HepG2 (cell line): Measurements from ENCODE around the gene ABHD17A. TPM values are rescaled to one million over a fixed set of nuclear protein-coding genes. Genes with fewer than 3 reads are reported as not detected.

Experiments used
- CBX2 ChIP-seq, 2 experiments: fragments of 200-600 bp in 1 of 2; sonication (generic); formaldehyde crosslinking in 1 of 2; IDR thresholded peaks; 2 replicates each; pipeline versions ENCODE4 v1.7.0 to v1.8.1; 2018 to 2022; ENCODE audit warnings: low read depth in 2 of 2, low read length in 1 of 2, mild to moderate bottlenecking in 1 of 2, missing genetic modification reagents in 1 of 2
- DNMT1 ChIP-seq: sonication (generic); formaldehyde crosslinking; IDR thresholded peaks from 2 replicates; pipeline ENCODE4 v1.5.1; 2020; ENCODE audit warnings: mild to moderate bottlenecking, missing genetic modification reagents
- GATAD2A ChIP-seq: IDR thresholded peaks from 2 replicates; pipeline ENCODE4 v1.6.1; 2016
- NCOR1 ChIP-seq: fragments of 200-600 bp; sonication (generic); IDR thresholded peaks from 2 replicates; pipeline ENCODE4 v1.7.0; 2017; ENCODE audit warnings: antibody characterized with exemption, low read length, borderline replicate concordance
- NR2F2 ChIP-seq: IDR thresholded peaks from 2 replicates; pipeline ENCODE4 v1.6.1; 2012; ENCODE audit warnings: low read depth, inconsistent platforms, borderline replicate concordance
- NR2F6 ChIP-seq, 2 experiments: IDR thresholded peaks; 2 replicates each; pipeline ENCODE4 v1.6.1; 2016; ENCODE audit warnings: antibody characterized with exemption in 1 of 2, mild to moderate bottlenecking in 1 of 2
- PAF1 ChIP-seq: IDR thresholded peaks from 2 replicates; pipeline ENCODE4 v1.6.1; 2016; ENCODE audit warnings: missing genetic modification reagents, missing compliant biosample characterization
- REPIN1 ChIP-seq: sonication (generic); formaldehyde crosslinking; IDR thresholded peaks from 2 replicates; pipeline ENCODE4 v1.8.0; 2022; ENCODE audit warnings: missing genetic modification reagents, low read depth, mild to moderate bottlenecking, borderline replicate concordance
- RORA ChIP-seq: sonication (generic); formaldehyde crosslinking; IDR thresholded peaks from 2 replicates; pipeline ENCODE4 v1.5.0; 2020; ENCODE audit warnings: mild to moderate bottlenecking, missing genetic modification reagents, moderate library complexity
- SOX5 ChIP-seq: IDR thresholded peaks from 2 replicates; pipeline ENCODE4 v1.6.1; 2016; ENCODE audit warnings: borderline replicate concordance
- SRY ChIP-seq: sonication (generic); formaldehyde crosslinking; IDR thresholded peaks from 2 replicates; pipeline ENCODE4 v1.8.0; 2022; ENCODE audit warnings: mild to moderate bottlenecking, missing genetic modification reagents
- ZFAT ChIP-seq: sonication (generic); formaldehyde crosslinking; conservative IDR thresholded peaks from 2 replicates; pipeline ENCODE4 v1.8.1; 2023; ENCODE audit warnings: missing genetic modification reagents, inconsistent platforms
- ZFP37 ChIP-seq: sonication (generic); formaldehyde crosslinking; IDR thresholded peaks from 2 replicates; pipeline ENCODE4 v1.4.0; 2020; ENCODE audit warnings: missing genetic modification reagents, borderline replicate concordance
- ZNF446 ChIP-seq: sonication (generic); formaldehyde crosslinking; IDR thresholded peaks from 2 replicates; pipeline ENCODE4 v1.5.0; 2020; ENCODE audit warnings: mild to moderate bottlenecking, missing genetic modification reagents
- ZNF562 ChIP-seq: sonication (generic); formaldehyde crosslinking; IDR thresholded peaks from 2 replicates; pipeline ENCODE4 v1.8.0; 2022; ENCODE audit warnings: missing genetic modification reagents, borderline replicate concordance
- ZNF788 ChIP-seq: sonication (generic); formaldehyde crosslinking; IDR thresholded peaks from 2 replicates; pipeline ENCODE4 v1.5.0; 2020; ENCODE audit warnings: mild to moderate bottlenecking, missing genetic modification reagents, borderline replicate concordance
- ZSCAN31 ChIP-seq: sonication (generic); formaldehyde crosslinking; IDR thresholded peaks from 2 replicates; pipeline ENCODE4 v1.5.0; 2020; ENCODE audit warnings: low read depth, mild to moderate bottlenecking, missing genetic modification reagents
- polyA plus RNA-seq, 8 experiments: library from polyadenylated mRNA; depleted of rRNA in 3 of 8; stranded (reverse) in 7 of 8; unstranded in 1 of 8; fragments of >200 nt; fragmentation: Illumina TruSeq in 4 of 8; extraction: Trizol in 4 of 8; gene quantifications; 2 replicates each; pipeline versions ENCODE4 v1.2.1 to v1.2.3, GENCODE V29; 2011 to 2016; ENCODE audit warnings: low read depth in 4 of 8, missing spikeins in 1 of 8, mixed read lengths in 1 of 8; ENCODE audit not compliant: insufficient read depth in 1 of 8
- total RNA-seq, 5 experiments: library from RNA; depleted of rRNA; stranded (reverse); fragments of >200 nt; fragmentation: Illumina TruSeq; extraction: Trizol; gene quantifications; 2 replicates each; pipeline ENCODE4 v1.2.3, GENCODE V29; 2016; ENCODE audit warnings: low read depth in 1 of 5
- TF ChIP-seq, protein P1 (sequence below): sonication (generic); formaldehyde crosslinking; IDR thresholded peaks from 2 replicates; pipeline ENCODE4 v1.5.0; 2020; ENCODE audit warnings: mild to moderate bottlenecking, missing genetic modification reagents
- TF ChIP-seq, protein P2 (sequence below): IDR thresholded peaks from 2 replicates; pipeline ENCODE4 v1.6.1; 2016; ENCODE audit warnings: missing biosample characterization, missing genetic modification reagents, low read depth
- TF ChIP-seq, protein P3 (sequence below): sonication (generic); formaldehyde crosslinking; conservative IDR thresholded peaks from 2 replicates; pipeline ENCODE4 v1.5.0; 2020; ENCODE audit warnings: missing genetic modification reagents
- TF ChIP-seq, protein P4 (sequence below): sonication (generic); formaldehyde crosslinking; IDR thresholded peaks from 2 replicates; pipeline ENCODE4 v1.8.0; 2022; ENCODE audit warnings: mild to moderate bottlenecking, missing genetic modification reagents; ENCODE audit not compliant: insufficient replicate concordance
- TF ChIP-seq, protein P5 (sequence below): sonication (generic); formaldehyde crosslinking; IDR thresholded peaks from 2 replicates; pipeline ENCODE4 v1.8.0; 2022; ENCODE audit warnings: mild to moderate bottlenecking, missing genetic modification reagents, borderline replicate concordance

ABHD17A gene
- total and polyA plus RNA-seq, 2 of the 13 experiments (the other 11 are each of a cell fraction or from before 2014, with no cell fraction given): 27.7 to 40.8 TPM

DNA sequence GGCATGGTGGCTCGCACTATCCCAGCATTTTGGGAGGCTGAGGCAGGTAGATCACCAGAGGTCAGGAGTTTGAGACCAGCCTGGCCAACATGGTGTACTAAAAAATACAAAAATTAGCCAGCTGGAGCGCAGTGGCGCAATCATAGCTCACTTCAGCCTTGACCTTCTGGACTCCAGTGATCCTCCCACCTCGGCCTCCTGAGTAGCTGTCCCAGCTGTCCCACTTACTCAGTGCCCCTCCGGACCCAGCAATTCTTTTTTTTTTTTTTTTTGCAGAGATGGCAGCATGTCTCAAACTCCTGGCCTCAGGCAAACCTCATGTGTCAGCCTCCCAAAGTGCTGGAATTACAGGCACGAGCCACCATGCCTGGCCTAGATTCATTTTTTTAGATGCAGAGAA, 17.6 kb upstream of the ABHD17A start (continued):
- TF ChIP-seq, protein P1, sequence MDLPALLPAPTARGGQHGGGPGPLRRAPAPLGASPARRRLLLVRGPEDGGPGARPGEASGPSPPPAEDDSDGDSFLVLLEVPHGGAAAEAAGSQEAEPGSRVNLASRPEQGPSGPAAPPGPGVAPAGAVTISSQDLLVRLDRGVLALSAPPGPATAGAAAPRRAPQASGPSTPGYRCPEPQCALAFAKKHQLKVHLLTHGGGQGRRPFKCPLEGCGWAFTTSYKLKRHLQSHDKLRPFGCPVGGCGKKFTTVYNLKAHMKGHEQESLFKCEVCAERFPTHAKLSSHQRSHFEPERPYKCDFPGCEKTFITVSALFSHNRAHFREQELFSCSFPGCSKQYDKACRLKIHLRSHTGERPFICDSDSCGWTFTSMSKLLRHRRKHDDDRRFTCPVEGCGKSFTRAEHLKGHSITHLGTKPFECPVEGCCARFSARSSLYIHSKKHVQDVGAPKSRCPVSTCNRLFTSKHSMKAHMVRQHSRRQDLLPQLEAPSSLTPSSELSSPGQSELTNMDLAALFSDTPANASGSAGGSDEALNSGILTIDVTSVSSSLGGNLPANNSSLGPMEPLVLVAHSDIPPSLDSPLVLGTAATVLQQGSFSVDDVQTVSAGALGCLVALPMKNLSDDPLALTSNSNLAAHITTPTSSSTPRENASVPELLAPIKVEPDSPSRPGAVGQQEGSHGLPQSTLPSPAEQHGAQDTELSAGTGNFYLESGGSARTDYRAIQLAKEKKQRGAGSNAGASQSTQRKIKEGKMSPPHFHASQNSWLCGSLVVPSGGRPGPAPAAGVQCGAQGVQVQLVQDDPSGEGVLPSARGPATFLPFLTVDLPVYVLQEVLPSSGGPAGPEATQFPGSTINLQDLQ (CRISPR knock-in tag): no peak
- TF ChIP-seq DNMT1 (CRISPR knock-in tag) (no peak), SOX5 (no peak), ZNF446 (CRISPR knock-in tag) (no peak), CBX2 (IDR thresholded peaks at IDR 0.05; ENCODE audit: low read depth, low read length) (no peak), CBX2 (CRISPR knock-in tag; IDR thresholded peaks at IDR 0.05; ENCODE audit: low read depth) (no peak), ZSCAN31 (CRISPR knock-in tag) (no peak), NR2F6 (IDR thresholded peaks at IDR 0.05) (peak; percentile 68), NR2F6 (CRISPR knock-in tag; IDR thresholded peaks at IDR 0.05) (peak; percentile 83), SRY (CRISPR knock-in tag) (no peak), NR2F2 (0 out of 2 replicates have a peak, but pooled peaks have one; percentile 38), RORA (CRISPR knock-in tag) (no peak), PAF1 (CRISPR knock-in tag) (no peak), REPIN1 (CRISPR knock-in tag) (no peak), ZNF562 (CRISPR knock-in tag) (no peak), ZFAT (CRISPR knock-in tag) (no peak), ZFP37 (0 out of 2 replicates have a peak, but pooled peaks have one; percentile 23), NCOR1 (peak; percentile 57), ZNF788 (peak; percentile 35; the same call in 1 of the 2 replicates), GATAD2A (peak; percentile 44; the same call in 1 of the 2 replicates)
- TF ChIP-seq, protein P2, sequence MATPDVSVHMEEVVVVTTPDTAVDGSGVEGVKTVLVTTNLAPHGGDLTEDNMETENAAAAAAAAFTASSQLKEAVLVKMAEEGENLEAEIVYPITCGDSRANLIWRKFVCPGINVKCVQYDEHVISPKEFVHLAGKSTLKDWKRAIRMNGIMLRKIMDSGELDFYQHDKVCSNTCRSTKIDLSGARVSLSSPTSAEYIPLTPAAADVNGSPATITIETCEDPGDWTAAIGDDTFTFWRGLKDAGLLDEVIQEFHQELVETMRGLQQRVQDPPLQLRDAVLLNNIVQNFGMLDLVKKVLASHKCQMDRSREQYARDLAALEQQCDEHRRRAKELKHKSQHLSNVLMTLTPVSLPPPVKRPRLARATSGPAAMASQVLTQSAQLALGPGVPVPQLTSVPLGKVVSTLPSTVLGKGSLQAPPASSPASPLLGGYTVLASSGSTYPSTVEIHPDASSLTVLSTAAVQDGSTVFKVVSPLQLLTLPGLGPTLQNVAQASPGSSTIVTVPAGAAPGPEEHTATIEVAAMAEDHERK (CRISPR knock-in tag): no peak
- TF ChIP-seq, protein P3, sequence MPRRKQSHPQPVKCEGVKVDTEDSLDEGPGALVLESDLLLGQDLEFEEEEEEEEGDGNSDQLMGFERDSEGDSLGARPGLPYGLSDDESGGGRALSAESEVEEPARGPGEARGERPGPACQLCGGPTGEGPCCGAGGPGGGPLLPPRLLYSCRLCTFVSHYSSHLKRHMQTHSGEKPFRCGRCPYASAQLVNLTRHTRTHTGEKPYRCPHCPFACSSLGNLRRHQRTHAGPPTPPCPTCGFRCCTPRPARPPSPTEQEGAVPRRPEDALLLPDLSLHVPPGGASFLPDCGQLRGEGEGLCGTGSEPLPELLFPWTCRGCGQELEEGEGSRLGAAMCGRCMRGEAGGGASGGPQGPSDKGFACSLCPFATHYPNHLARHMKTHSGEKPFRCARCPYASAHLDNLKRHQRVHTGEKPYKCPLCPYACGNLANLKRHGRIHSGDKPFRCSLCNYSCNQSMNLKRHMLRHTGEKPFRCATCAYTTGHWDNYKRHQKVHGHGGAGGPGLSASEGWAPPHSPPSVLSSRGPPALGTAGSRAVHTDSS: no peak
- TF ChIP-seq, protein P4, sequence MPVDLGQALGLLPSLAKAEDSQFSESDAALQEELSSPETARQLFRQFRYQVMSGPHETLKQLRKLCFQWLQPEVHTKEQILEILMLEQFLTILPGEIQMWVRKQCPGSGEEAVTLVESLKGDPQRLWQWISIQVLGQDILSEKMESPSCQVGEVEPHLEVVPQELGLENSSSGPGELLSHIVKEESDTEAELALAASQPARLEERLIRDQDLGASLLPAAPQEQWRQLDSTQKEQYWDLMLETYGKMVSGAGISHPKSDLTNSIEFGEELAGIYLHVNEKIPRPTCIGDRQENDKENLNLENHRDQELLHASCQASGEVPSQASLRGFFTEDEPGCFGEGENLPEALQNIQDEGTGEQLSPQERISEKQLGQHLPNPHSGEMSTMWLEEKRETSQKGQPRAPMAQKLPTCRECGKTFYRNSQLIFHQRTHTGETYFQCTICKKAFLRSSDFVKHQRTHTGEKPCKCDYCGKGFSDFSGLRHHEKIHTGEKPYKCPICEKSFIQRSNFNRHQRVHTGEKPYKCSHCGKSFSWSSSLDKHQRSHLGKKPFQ (CRISPR knock-in tag): peak; percentile 26
- TF ChIP-seq, protein P5, sequence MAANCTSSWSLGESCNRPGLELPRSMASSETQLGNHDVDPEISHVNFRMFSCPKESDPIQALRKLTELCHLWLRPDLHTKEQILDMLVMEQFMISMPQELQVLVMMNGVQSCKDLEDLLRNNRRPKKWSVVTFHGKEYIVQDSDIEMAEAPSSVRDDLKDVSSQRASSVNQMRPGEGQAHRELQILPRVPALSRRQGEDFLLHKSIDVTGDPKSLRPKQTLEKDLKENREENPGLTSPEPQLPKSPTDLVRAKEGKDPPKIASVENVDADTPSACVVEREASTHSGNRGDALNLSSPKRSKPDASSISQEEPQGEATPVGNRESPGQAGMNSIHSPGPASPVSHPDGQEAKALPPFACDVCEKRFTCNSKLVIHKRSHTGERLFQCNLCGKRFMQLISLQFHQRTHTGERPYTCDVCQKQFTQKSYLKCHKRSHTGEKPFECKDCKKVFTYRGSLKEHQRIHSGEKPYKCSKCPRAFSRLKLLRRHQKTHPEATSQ: no peak
